ENCODE data around the gene TAS2R41.

Gene TAS2R41

GRCh38 chr7:143496263-143496662, 18.6 kb downstream of the TAS2R41 start:
- Histone ChIP-seq H3K79me1 (ENCODE audit: low read length) (peaks cover 11% of the 10 kb centered on the region), H3K36me3 (ENCODE audit: control insufficient read depth in 1 of 2, insufficient read depth in 2 of 2, low read length in 2 of 2) (no peaks in the 10 kb centered on the region), H3K4me2 (ENCODE audit: low read length) (no peak overlapping the region), H4K91ac (ENCODE audit: low read depth, low read length) (no peak overlapping the region), H3K79me2 (ENCODE audit: control insufficient read depth, insufficient read depth, low read length, poor library complexity) (no peaks in the 10 kb centered on the region), H2AK5ac (ENCODE audit: low read length) (no peak overlapping the region), H3K18ac (ENCODE audit: low read length) (no peak overlapping the region), H2AFZ (ENCODE audit: insufficient read depth, low read length, poor library complexity) (no peak overlapping the region), H4K8ac (ENCODE audit: low read depth, low read length) (no peak overlapping the region), H3K27me3 (ENCODE audit: insufficient read depth, low read length) (no peaks in the 10 kb centered on the region), H3K23ac (ENCODE audit: low read length) (no peak overlapping the region), H4K12ac (ENCODE audit: low read depth, low read length) (no peak overlapping the region), H3K27ac (ENCODE audit: low read depth, low read length) (no peak overlapping the region), H3K14ac (ENCODE audit: low read length) (no peak overlapping the region), H2BK120ac (ENCODE audit: insufficient read depth, low read length, poor library complexity) (no peak overlapping the region), H2BK5ac (ENCODE audit: low read depth, low read length, poor library complexity) (no peak overlapping the region), H3K4me1 (ENCODE audit: control insufficient read depth in 1 of 2, insufficient read depth in 2 of 2, low read length in 2 of 2) (peaks cover 16 to 19% of the 10 kb centered on the region in 2 experiments), H3K9ac (ENCODE audit: low read length) (no peak overlapping the region), H2BK12ac (ENCODE audit: low read length) (no peak overlapping the region), H3K4me3 (ENCODE audit: low read depth, low read length) (no peak overlapping the region), H3K4ac (ENCODE audit: low read depth, low read length) (no peak overlapping the region), H3K9me3 (ENCODE audit: insufficient read depth, low read depth, low read length) (no peaks in the 10 kb centered on the region)
- WGBS (ENCODE audit: extremely low coverage, insufficient coverage, insufficient read length), result no CpG with 5 or more reads among the region's 3 CpGs
- DNase-seq, result no peak

GRCh38 chr7:143497008-143497795, 19.5 kb downstream of the TAS2R41 start:
- DNase-seq, result no peak
- no peak overlapping the region for H4K12ac ChIP-seq (ENCODE audit: low read depth, low read length)
- no peaks in the 10 kb centered on the region for H3K9me3 ChIP-seq (ENCODE audit: insufficient read depth, low read depth, low read length)
- H4K8ac ChIP-seq (ENCODE audit: low read depth, low read length), result no peak overlapping the region
- H2BK5ac ChIP-seq (ENCODE audit: low read depth, low read length, poor library complexity), result no peak overlapping the region
- H3K9ac ChIP-seq (ENCODE audit: low read length), result no peak overlapping the region
- H3K27me3 ChIP-seq (ENCODE audit: insufficient read depth, low read length), result no peaks in the 10 kb centered on the region
- H3K36me3 ChIP-seq (ENCODE audit: control insufficient read depth in 1 of 2, insufficient read depth in 2 of 2, low read length in 2 of 2), result no peaks in the 10 kb centered on the region
- H2AFZ ChIP-seq (ENCODE audit: insufficient read depth, low read length, poor library complexity), result no peak overlapping the region
- no peak overlapping the region for H3K23ac ChIP-seq (ENCODE audit: low read length)
- peaks cover 16 to 19% of the 10 kb centered on the region in 2 experiments for H3K4me1 ChIP-seq (ENCODE audit: control insufficient read depth in 1 of 2, insufficient read depth in 2 of 2, low read length in 2 of 2)
- no peak overlapping the region for H3K4ac ChIP-seq (ENCODE audit: low read depth, low read length)
- no peak overlapping the region for H2BK120ac ChIP-seq (ENCODE audit: insufficient read depth, low read length, poor library complexity)
- H3K18ac ChIP-seq (ENCODE audit: low read length), result no peak overlapping the region
- H3K4me2 ChIP-seq (ENCODE audit: low read length), result no peak overlapping the region
- H2BK12ac ChIP-seq (ENCODE audit: low read length), result peak overlapping the region; percentile 33
- H2AK5ac ChIP-seq (ENCODE audit: low read length), result no peak overlapping the region
- H3K14ac ChIP-seq (ENCODE audit: low read length), result no peak overlapping the region
- no peak overlapping the region for H4K91ac ChIP-seq (ENCODE audit: low read depth, low read length)
- no peak overlapping the region for H3K27ac ChIP-seq (ENCODE audit: low read depth, low read length)
- H3K79me2 ChIP-seq (ENCODE audit: control insufficient read depth, insufficient read depth, low read length, poor library complexity), result no peaks in the 10 kb centered on the region
- WGBS (ENCODE audit: extremely low coverage, insufficient coverage, insufficient read length), result no CpG with 5 or more reads among the region's 4 CpGs
- H3K79me1 ChIP-seq (ENCODE audit: low read length), result peaks cover 11% of the 10 kb centered on the region
- no peak overlapping the region for H3K4me3 ChIP-seq (ENCODE audit: low read depth, low read length)

GRCh38 chr7:143499246-143499645, 21.6 kb downstream of the TAS2R41 start:
- H3K14ac ChIP-seq (ENCODE audit: low read length), result no peak overlapping the region
- no peak overlapping the region for H3K4me2 ChIP-seq (ENCODE audit: low read length)
- H3K36me3 ChIP-seq (ENCODE audit: control insufficient read depth in 1 of 2, insufficient read depth in 2 of 2, low read length in 2 of 2), result no peaks in the 10 kb centered on the region
- no peaks in the 10 kb centered on the region for H3K9me3 ChIP-seq (ENCODE audit: insufficient read depth, low read depth, low read length)
- H2AFZ ChIP-seq (ENCODE audit: insufficient read depth, low read length, poor library complexity), result no peak overlapping the region
- no peaks in the 10 kb centered on the region for H3K79me2 ChIP-seq (ENCODE audit: control insufficient read depth, insufficient read depth, low read length, poor library complexity)
- peaks cover 12% of the 10 kb centered on the region in 2 experiments for H3K4me1 ChIP-seq (ENCODE audit: control insufficient read depth in 1 of 2, insufficient read depth in 2 of 2, low read length in 2 of 2)
- H4K91ac ChIP-seq (ENCODE audit: low read depth, low read length), result no peak overlapping the region
- no peak overlapping the region for H3K18ac ChIP-seq (ENCODE audit: low read length)
- no peak overlapping the region for H3K23ac ChIP-seq (ENCODE audit: low read length)
- no peak overlapping the region for H4K8ac ChIP-seq (ENCODE audit: low read depth, low read length)
- H2BK120ac ChIP-seq (ENCODE audit: insufficient read depth, low read length, poor library complexity), result peak overlapping the region; percentile 41
- no peak overlapping the region for H2BK12ac ChIP-seq (ENCODE audit: low read length)
- no CpG with 5 or more reads among the region's 2 CpGs for WGBS (ENCODE audit: extremely low coverage, insufficient coverage, insufficient read length)
- H3K27ac ChIP-seq (ENCODE audit: low read depth, low read length), result no peak overlapping the region
- no peak overlapping the region for H3K9ac ChIP-seq (ENCODE audit: low read length)
- H3K4ac ChIP-seq (ENCODE audit: low read depth, low read length), result no peak overlapping the region
- peak in 1 of 2 donors; percentile 23 for DNase-seq
- peak overlapping the region; percentile 1 for H2BK5ac ChIP-seq (ENCODE audit: low read depth, low read length, poor library complexity)
- no peak overlapping the region for H3K4me3 ChIP-seq (ENCODE audit: low read depth, low read length)
- no peaks in the 10 kb centered on the region for H3K27me3 ChIP-seq (ENCODE audit: insufficient read depth, low read length)
- H3K79me1 ChIP-seq (ENCODE audit: low read length), result peaks cover 3% of the 10 kb centered on the region
- H4K12ac ChIP-seq (ENCODE audit: low read depth, low read length), result no peak overlapping the region
- H2AK5ac ChIP-seq (ENCODE audit: low read length), result no peak overlapping the region

GRCh38 chr7:143499743-143500348, 22.2 kb downstream of the TAS2R41 start:
- Histone ChIP-seq H3K9me3 (ENCODE audit: insufficient read depth, low read depth, low read length) (no peaks in the 10 kb centered on the region), H2BK120ac (ENCODE audit: insufficient read depth, low read length, poor library complexity) (peak overlapping the region; percentile 41), H3K23ac (ENCODE audit: low read length) (no peak overlapping the region), H3K4me1 (ENCODE audit: control insufficient read depth in 1 of 2, insufficient read depth in 2 of 2, low read length in 2 of 2) (peaks cover 12% of the 10 kb centered on the region in 2 experiments), H3K18ac (ENCODE audit: low read length) (no peak overlapping the region), H2AFZ (ENCODE audit: insufficient read depth, low read length, poor library complexity) (no peak overlapping the region), H2AK5ac (ENCODE audit: low read length) (peak overlapping the region; percentile 41), H4K12ac (ENCODE audit: low read depth, low read length) (no peak overlapping the region), H3K4ac (ENCODE audit: low read depth, low read length) (no peak overlapping the region), H3K4me3 (ENCODE audit: low read depth, low read length) (no peak overlapping the region), H2BK12ac (ENCODE audit: low read length) (peak overlapping the region; percentile 33), H4K8ac (ENCODE audit: low read depth, low read length) (no peak overlapping the region), H2BK5ac (ENCODE audit: low read depth, low read length, poor library complexity) (peak overlapping the region; percentile 1), H3K27ac (ENCODE audit: low read depth, low read length) (no peak overlapping the region), H3K14ac (ENCODE audit: low read length) (no peak overlapping the region), H3K4me2 (ENCODE audit: low read length) (no peak overlapping the region), H3K79me2 (ENCODE audit: control insufficient read depth, insufficient read depth, low read length, poor library complexity) (no peaks in the 10 kb centered on the region), H3K79me1 (ENCODE audit: low read length) (peaks cover 3% of the 10 kb centered on the region), H4K91ac (ENCODE audit: low read depth, low read length) (peak overlapping the region; percentile 7), H3K36me3 (ENCODE audit: control insufficient read depth in 1 of 2, insufficient read depth in 2 of 2, low read length in 2 of 2) (no peaks in the 10 kb centered on the region), H3K27me3 (ENCODE audit: insufficient read depth, low read length) (no peaks in the 10 kb centered on the region), H3K9ac (ENCODE audit: low read length) (no peak overlapping the region)
- peak in 1 of 2 donors; percentile 42 for DNase-seq
- WGBS (ENCODE audit: extremely low coverage, insufficient coverage, insufficient read length), result no CpG with 5 or more reads among the region's 8 CpGs

All from trophoblast cell (in vitro differentiated cells and primary cell).